PC-9 (cell line): ENCODE measurements around the gene CDON.

ENCODE experiments used
- EZH2 ChIP-seq: fragments of 200-600 bp; sonication (generic); IDR thresholded peaks from 2 replicates; pipeline ENCODE4 v1.8.0; 2017; ENCODE audit warnings: antibody characterized with exemption, low read depth
- TF ChIP-seq, protein P1 (sequence below): fragments of 200-600 bp; sonication (generic); conservative IDR thresholded peaks from 2 replicates; pipeline ENCODE4 v1.6.1; 2017; ENCODE audit warnings: mixed run types, antibody characterized with exemption, mild to moderate bottlenecking, moderate library complexity

DNA sequence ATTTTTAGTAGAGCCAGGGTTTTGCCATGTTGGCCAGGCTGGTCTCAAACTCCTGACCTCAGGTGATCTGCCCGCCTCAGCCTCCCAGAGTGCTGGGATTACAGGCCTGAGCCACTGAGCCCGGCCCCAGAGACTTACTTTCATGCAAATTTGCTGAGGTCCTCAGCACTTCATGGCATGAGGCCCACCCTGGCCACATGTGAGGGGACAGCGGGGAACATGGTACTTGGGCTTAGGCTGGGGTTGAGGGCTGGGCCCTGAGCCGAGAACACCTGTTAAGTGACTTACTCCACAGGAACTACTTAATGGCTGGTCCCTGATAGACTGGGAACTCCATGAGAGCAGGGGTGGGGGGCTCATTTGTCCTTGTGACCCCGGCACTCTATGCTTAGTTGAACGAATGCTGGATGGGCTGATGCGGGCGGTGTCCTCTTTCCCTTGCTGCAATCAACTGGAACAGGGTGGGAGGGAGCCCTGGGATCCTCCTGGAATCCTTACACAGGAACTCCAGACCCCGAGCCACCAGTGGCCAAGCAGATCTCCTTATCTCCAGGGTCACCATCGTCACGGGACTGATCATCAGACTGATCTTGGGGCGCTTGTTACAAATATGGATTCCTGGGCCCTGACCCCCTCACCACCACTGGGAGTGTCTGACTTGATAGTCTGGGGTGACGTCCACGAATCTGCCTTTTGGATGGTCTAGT is 115.8 kb downstream of the CDON start:
- TF ChIP-seq, protein P1, sequence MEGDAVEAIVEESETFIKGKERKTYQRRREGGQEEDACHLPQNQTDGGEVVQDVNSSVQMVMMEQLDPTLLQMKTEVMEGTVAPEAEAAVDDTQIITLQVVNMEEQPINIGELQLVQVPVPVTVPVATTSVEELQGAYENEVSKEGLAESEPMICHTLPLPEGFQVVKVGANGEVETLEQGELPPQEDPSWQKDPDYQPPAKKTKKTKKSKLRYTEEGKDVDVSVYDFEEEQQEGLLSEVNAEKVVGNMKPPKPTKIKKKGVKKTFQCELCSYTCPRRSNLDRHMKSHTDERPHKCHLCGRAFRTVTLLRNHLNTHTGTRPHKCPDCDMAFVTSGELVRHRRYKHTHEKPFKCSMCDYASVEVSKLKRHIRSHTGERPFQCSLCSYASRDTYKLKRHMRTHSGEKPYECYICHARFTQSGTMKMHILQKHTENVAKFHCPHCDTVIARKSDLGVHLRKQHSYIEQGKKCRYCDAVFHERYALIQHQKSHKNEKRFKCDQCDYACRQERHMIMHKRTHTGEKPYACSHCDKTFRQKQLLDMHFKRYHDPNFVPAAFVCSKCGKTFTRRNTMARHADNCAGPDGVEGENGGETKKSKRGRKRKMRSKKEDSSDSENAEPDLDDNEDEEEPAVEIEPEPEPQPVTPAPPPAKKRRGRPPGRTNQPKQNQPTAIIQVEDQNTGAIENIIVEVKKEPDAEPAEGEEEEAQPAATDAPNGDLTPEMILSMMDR = no peak
- no peak for TF ChIP-seq EZH2
